Caco-2 (cell line): Measurements from ENCODE around the gene SPATA17. TPM values are rescaled to one million over a fixed set of nuclear protein-coding genes. Genes with fewer than 3 reads are reported as not detected.

Experiments used
- BruUV-seq: library from RNA; stranded (reverse); fragments of 400-500 nt; replicated peaks from 2 replicates; lab custom pipeline; 2021; lab: Mats Ljungman, UMichigan
- CTCF ChIA-PET: fragments of 300-600 bp; sonication (Branson Sonifier 250); formaldehyde crosslinking; loops from one replicate; lab custom pipeline; 2022; ENCODE audit warnings: antibody characterized with exemption; lab: Charles Lee
- POLR2A ChIA-PET: fragments of 300-600 bp; sonication (Branson Sonifier 250); formaldehyde crosslinking; loops from one replicate; lab custom pipeline; 2022; ENCODE audit warnings: antibody characterized with exemption; lab: Charles Lee
- DNase-seq, 2 experiments: peaks; one replicate each; pipeline versions ENCODE4 v3.0.0 to v3.0.0-alpha.2; 2020 to 2022
- H3K27me3 ChIP-seq: replicated peaks from 2 replicates; pipeline ENCODE4 v1.6.0; 2011; ENCODE audit warnings: low read length; ENCODE audit not compliant: control insufficient read depth, insufficient read depth
- H3K36me3 ChIP-seq: 2 replicates; pipeline ENCODE4 v1.5.1; 2011; ENCODE audit warnings: low read length; ENCODE audit not compliant: control insufficient read depth, insufficient read depth
- H3K4me1 ChIP-seq: fragments of 250-450 bp; sonication (Bioruptor Pico); 2 replicates; pipeline ENCODE4 v1.5.1; 2020; ENCODE audit warnings: mild to moderate bottlenecking
- H3K4me3 ChIP-seq: 2 replicates; pipeline ENCODE4 v1.5.1; 2011; ENCODE audit warnings: low read depth, mild to moderate bottlenecking, control low read depth, low read length
- H3K9me3 ChIP-seq: fragments of 250-450 bp; sonication (Bioruptor Pico); 2 replicates; pipeline ENCODE4 v1.5.1; 2020; ENCODE audit warnings: mild to moderate bottlenecking, moderate library complexity
- H3K27ac Mint-ChIP-seq: one replicate; pipeline ENCODE4 v1.8.0; 2022; ENCODE audit warnings: mixed read lengths; ENCODE audit not compliant: unreplicated experiment
- H3K27me3 Mint-ChIP-seq: one replicate; pipeline ENCODE4 v1.8.0; 2022; ENCODE audit warnings: mixed read lengths; ENCODE audit not compliant: insufficient read depth, unreplicated experiment
- H3K36me3 Mint-ChIP-seq: one replicate; pipeline ENCODE4 v1.8.0; 2022; ENCODE audit warnings: mild to moderate bottlenecking, mixed read lengths; ENCODE audit not compliant: insufficient read depth, unreplicated experiment
- H3K4me1 Mint-ChIP-seq: one replicate; pipeline ENCODE4 v1.8.0; 2022; ENCODE audit warnings: low read depth, mixed read lengths; ENCODE audit not compliant: unreplicated experiment
- H3K4me3 Mint-ChIP-seq: one replicate; pipeline ENCODE4 v1.8.0; 2022; ENCODE audit warnings: mild to moderate bottlenecking, moderate library complexity, mixed read lengths; ENCODE audit not compliant: unreplicated experiment
- H3K9me3 Mint-ChIP-seq: one replicate; pipeline ENCODE4 v1.8.0; 2022; ENCODE audit warnings: mixed read lengths; ENCODE audit not compliant: unreplicated experiment
- CTCF ChIP-seq, 2 experiments: fragments of 200-600 bp in 1 of 2; IDR thresholded peaks; 1 replicate in 1 of 2; 2 replicates in 1 of 2; pipeline versions ENCODE4 v1.5.1 to v1.8.0; 2011 to 2022; ENCODE audit warnings: antibody characterized with exemption in 1 of 2, control low read depth in 1 of 2, inconsistent platforms in 1 of 2, low read depth in 1 of 2, low read length in 1 of 2, mild to moderate bottlenecking in 1 of 2, moderate library complexity in 1 of 2; ENCODE audit not compliant: insufficient read depth in 1 of 2, severe bottlenecking in 1 of 2, unreplicated experiment in 1 of 2
- intact Hi-C: fragments of 100-400 bp; cut with micrococcal nuclease; formaldehyde crosslinking; loops from one replicate; pipeline ENCODE4 v1.10.0; 2022; ENCODE audit not compliant: unreplicated experiment
- total RNA-seq: library from RNA; stranded (reverse); gene quantifications from 2 replicates; pipeline ENCODE4 v1.2.3, GENCODE V29; 2022

Gene SPATA17
- total RNA-seq, 1 experiment from 2014 or later, result 1.1 TPM

- no peak for DNase-seq
- no peaks in the 10 kb centered on the region for H3K36me3 Mint-ChIP-seq
- no peaks in the 10 kb centered on the region for H3K27me3 ChIP-seq
- no peaks in the 10 kb centered on the region for H3K9me3 ChIP-seq
- intact Hi-C loops, result no loop called here
- ChIA-PET POLR2A (no interaction called here), CTCF (no interaction called here)
- H3K4me1 ChIP-seq, result no peaks in the 10 kb centered on the region
- no peaks in the 10 kb centered on the region for H3K9me3 Mint-ChIP-seq
- no peak overlapping the region for H3K4me3 ChIP-seq
- H3K36me3 ChIP-seq, result no peaks in the 10 kb centered on the region
- H3K27me3 Mint-ChIP-seq, result peaks cover 3% of the 10 kb centered on the region
- BruUV-seq, result no TSS peak
- no peak for TF ChIP-seq CTCF (IDR thresholded peaks at IDR 0.05; ENCODE audit: insufficient read depth in 1 of 2, low read depth in 1 of 2, low read length in 1 of 2, severe bottlenecking in 1 of 2, unreplicated experiment in 1 of 2)
- H3K27ac Mint-ChIP-seq, result no peak overlapping the region
- H3K4me3 Mint-ChIP-seq, result no peak overlapping the region
- no peaks in the 10 kb centered on the region for H3K4me1 Mint-ChIP-seq
Observed at GRCh38 chr1:217703326-217703725, 72.2 kb downstream of the SPATA17 start.

DNA sequence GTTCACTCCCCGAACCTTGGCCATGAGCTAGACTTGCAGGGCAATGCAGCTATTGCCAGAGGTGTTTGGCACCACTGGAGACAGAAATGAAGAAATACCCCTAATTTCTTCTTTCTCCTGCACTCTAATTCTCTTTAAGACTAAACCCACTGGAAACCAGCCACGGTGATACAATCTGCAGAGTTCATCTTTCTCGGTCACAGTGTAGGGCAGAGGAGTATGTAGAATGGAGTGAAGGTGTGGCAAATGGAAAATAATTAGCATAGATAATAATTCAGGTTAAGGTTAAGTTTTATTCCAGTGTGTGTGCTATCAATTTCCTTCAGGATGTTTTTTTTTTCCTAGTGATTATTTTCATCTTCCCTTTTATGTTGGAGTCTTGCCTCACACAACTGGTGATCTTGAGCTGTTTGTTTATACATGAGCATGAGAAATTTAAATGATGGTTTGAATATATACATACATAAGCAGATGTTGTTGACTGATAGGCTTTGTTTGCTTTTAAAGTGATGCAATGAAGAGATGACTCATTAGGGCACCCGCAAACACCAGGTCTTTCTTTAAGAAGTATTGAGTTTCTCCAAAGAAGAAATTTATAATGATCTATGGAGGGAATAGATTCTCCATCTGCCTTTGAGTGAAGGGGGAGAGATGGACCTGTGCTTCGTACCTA lies 81.9 kb downstream of the SPATA17 start:
- Mint-ChIP-seq H3K27me3 (peaks cover under 1% of the 10 kb centered on the region), H3K36me3 (no peaks in the 10 kb centered on the region), H3K27ac (no peak overlapping the region), H3K9me3 (no peaks in the 10 kb centered on the region), H3K4me3 (no peak overlapping the region), H3K4me1 (peaks cover 6% of the 10 kb centered on the region)
- H3K27me3 ChIP-seq, result no peaks in the 10 kb centered on the region
- no peaks in the 10 kb centered on the region for H3K9me3 ChIP-seq
- ChIA-PET POLR2A (no interaction called here), CTCF (no interaction called here)
- no peak for TF ChIP-seq CTCF (IDR thresholded peaks at IDR 0.05; ENCODE audit: insufficient read depth in 1 of 2, low read depth in 1 of 2, low read length in 1 of 2, severe bottlenecking in 1 of 2, unreplicated experiment in 1 of 2)
- peaks cover 11% of the 10 kb centered on the region for H3K4me1 ChIP-seq
- no peak for DNase-seq
- H3K4me3 ChIP-seq, result no peak overlapping the region
- H3K36me3 ChIP-seq, result no peaks in the 10 kb centered on the region
- BruUV-seq, result no TSS peak
- intact Hi-C loops, result no loop called here

DNA sequence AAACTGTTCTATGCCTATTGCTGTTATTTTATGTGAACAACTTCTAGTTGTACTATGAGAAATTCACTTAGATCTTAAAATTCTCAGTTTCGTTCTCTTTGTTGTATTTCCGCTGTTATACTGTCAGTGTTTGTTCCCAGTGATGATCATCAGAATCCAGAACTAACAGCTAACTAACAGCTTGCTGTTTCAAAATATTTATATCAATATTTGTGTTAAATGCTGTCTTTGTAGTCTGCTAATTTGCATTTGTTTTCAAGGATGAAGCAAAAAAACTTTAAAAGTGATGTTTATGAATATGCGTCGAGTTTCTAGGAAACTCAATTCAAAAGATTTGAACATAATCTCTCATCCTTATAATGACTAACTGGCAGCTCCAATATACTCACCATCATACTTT lies 84.5 kb downstream of the SPATA17 start:
- Mint-ChIP-seq H3K36me3 (no peaks in the 10 kb centered on the region), H3K4me3 (no peak overlapping the region), H3K4me1 (peaks cover 13% of the 10 kb centered on the region), H3K9me3 (no peaks in the 10 kb centered on the region), H3K27me3 (no peaks in the 10 kb centered on the region), H3K27ac (no peak overlapping the region)
- no peaks in the 10 kb centered on the region for H3K27me3 ChIP-seq
- TF ChIP-seq CTCF (IDR thresholded peaks at IDR 0.05; ENCODE audit: insufficient read depth in 1 of 2, low read depth in 1 of 2, low read length in 1 of 2, severe bottlenecking in 1 of 2, unreplicated experiment in 1 of 2), result no peak
- no TSS peak for BruUV-seq
- ChIA-PET POLR2A (no interaction called here), CTCF (interaction anchor here (0.6 kb wide), 1 partner anchor 1205 kb away, joined by 5 read pairs; no protein-coding TSS in a partner anchor)
- intact Hi-C loops, result no loop called here
- no peak overlapping the region for H3K4me3 ChIP-seq
- H3K9me3 ChIP-seq, result no peaks in the 10 kb centered on the region
- H3K36me3 ChIP-seq, result no peaks in the 10 kb centered on the region
- H3K4me1 ChIP-seq, result peaks cover 26% of the 10 kb centered on the region
- DNase-seq, result no peak
